H1 (cell line): ENCODE measurements around the gene MAP2K5. TPM values are rescaled to one million over a fixed set of nuclear protein-coding genes. Genes with fewer than 3 reads are reported as not detected.

Experiments used
- CTCF ChIA-PET: fragments of 300-600 bp; sonication (Branson Sonifier 250); formaldehyde crosslinking; loops from one replicate; lab custom pipeline; 2021; ENCODE audit not compliant: partially characterized antibody; lab: Charles Lee
- POLR2A ChIA-PET: fragments of 300-600 bp; sonication (Branson Sonifier 250); formaldehyde crosslinking; loops from one replicate; lab custom pipeline; 2021; ENCODE audit warnings: inconsistent platforms; ENCODE audit not compliant: partially characterized antibody; lab: Charles Lee
- DNase-seq, 2 experiments: peaks; one replicate each; pipeline versions ENCODE4 v3.0.0 to v3.0.0-alpha.2; 2010 to 2022; ENCODE audit warnings: low spot score in 2 of 2, low read depth in 1 of 2, mixed read lengths in 1 of 2
- FAIRE-seq: peaks from 2 replicates; lab custom pipeline; 2011; peaks lifted over from hg19 to GRCh38; lab: Jason Lieb, UNC
- H2AFZ ChIP-seq: 2 replicates; pipeline ENCODE4 v1.8.1; 2012; ENCODE audit warnings: low read length, inconsistent platforms
- H2AK5ac ChIP-seq: 2 replicates; pipeline ENCODE4 v1.6.1; 2013; ENCODE audit warnings: low read depth, low read length
- H2BK120ac ChIP-seq: replicated peaks from 2 replicates; pipeline ENCODE3; 2013; ENCODE audit warnings: low read depth, low read length, inconsistent platforms
- H2BK12ac ChIP-seq: 2 replicates; pipeline ENCODE4 v1.6.1; 2013; ENCODE audit warnings: low read depth, low read length
- H2BK15ac ChIP-seq: 2 replicates; pipeline ENCODE4 v1.6.1; 2013; ENCODE audit warnings: low read length
- H2BK20ac ChIP-seq: 2 replicates; pipeline ENCODE4 v1.6.1; 2013; ENCODE audit warnings: low read length
- H2BK5ac ChIP-seq: 2 replicates; pipeline ENCODE4 v1.6.1; 2013; ENCODE audit warnings: low read depth, low read length
- H3K14ac ChIP-seq: 2 replicates; pipeline ENCODE4 v1.6.1; 2013; ENCODE audit warnings: inconsistent platforms; ENCODE audit not compliant: insufficient read length
- H3K18ac ChIP-seq: 2 replicates; pipeline ENCODE4 v1.6.1; 2013; ENCODE audit warnings: low read length; ENCODE audit errors: extremely low read depth
- H3K23ac ChIP-seq: 2 replicates; pipeline ENCODE4 v1.6.1; 2013; ENCODE audit warnings: inconsistent platforms; ENCODE audit not compliant: insufficient read length
- H3K23me2 ChIP-seq: 2 replicates; pipeline ENCODE4 v1.6.1; 2013; ENCODE audit warnings: low read depth, low read length
- H3K27ac ChIP-seq: 2 replicates; pipeline ENCODE4 v1.6.1; 2011; ENCODE audit warnings: low read depth, low read length, inconsistent platforms
- H3K27me3 ChIP-seq, 4 experiments: replicated peaks in 1 of 4; 1 replicate in 1 of 4; 2 replicates in 3 of 4; pipeline versions ENCODE4 v1.6.1 to v1.8.1; 2011 to 2013; ENCODE audit warnings: low read length in 3 of 4, mild to moderate bottlenecking in 3 of 4, inconsistent platforms in 2 of 4, mixed read lengths in 2 of 4, moderate library complexity in 1 of 4; ENCODE audit not compliant: control insufficient read depth in 3 of 4, insufficient read depth in 3 of 4; ENCODE audit errors: extremely low read depth in 1 of 4
- H3K36me3 ChIP-seq, 4 experiments: 2 replicates each; pipeline versions ENCODE4 v1.6.1 to v1.8.1; 2011 to 2013; ENCODE audit warnings: mild to moderate bottlenecking in 4 of 4, low read length in 3 of 4, moderate library complexity in 2 of 4, control low read depth in 1 of 4, inconsistent platforms in 1 of 4; ENCODE audit not compliant: insufficient read depth in 4 of 4, control insufficient read depth in 2 of 4
- H3K4ac ChIP-seq: replicated peaks from 2 replicates; pipeline ENCODE3; 2013; ENCODE audit warnings: low read length, low read depth, mixed read lengths, inconsistent platforms; ENCODE audit not compliant: insufficient read length
- H3K4me1 ChIP-seq, 4 experiments: replicated peaks in 1 of 4; 1 replicate in 1 of 4; 2 replicates in 3 of 4; pipeline versions ENCODE4 v1.6.1 to v1.8.1; 2011 to 2013; ENCODE audit warnings: low read length in 3 of 4, inconsistent platforms in 2 of 4, mixed read lengths in 1 of 4; ENCODE audit not compliant: insufficient read depth in 4 of 4, control insufficient read depth in 3 of 4
- H3K4me2 ChIP-seq, 2 experiments: 2 replicates each; pipeline versions ENCODE4 v1.6.1 to v1.8.1; 2011 to 2013; ENCODE audit warnings: low read depth in 2 of 2, low read length in 2 of 2, control low read depth in 1 of 2, inconsistent platforms in 1 of 2, mild to moderate bottlenecking in 1 of 2; ENCODE audit not compliant: insufficient read depth in 1 of 2
- H3K4me3 ChIP-seq, 4 experiments: fragments of 200-600, 300-600 bp in 1 of 4; sonication (generic), shearing (Covaris generic), sonication (Bioruptor Twin) in 1 of 4; 2 replicates each; pipeline versions ENCODE4 v1.5.1 to v1.8.1; 2011 to 2016; ENCODE audit warnings: low read length in 4 of 4, low read depth in 3 of 4, control low read depth in 2 of 4, inconsistent platforms in 2 of 4, mild to moderate bottlenecking in 2 of 4, mixed read lengths in 1 of 4, moderate library complexity in 1 of 4; ENCODE audit not compliant: insufficient read depth in 2 of 4; ENCODE audit errors: extremely low read depth in 1 of 4
- H3K56ac ChIP-seq: replicated peaks from 2 replicates; pipeline ENCODE3; 2013; ENCODE audit warnings: low read depth, mild to moderate bottlenecking, mixed read lengths, low read length, inconsistent platforms; ENCODE audit not compliant: insufficient read length
- H3K79me1 ChIP-seq: 2 replicates; pipeline ENCODE4 v1.6.1; 2013; ENCODE audit warnings: low read depth, low read length, control low read depth
- H3K79me2 ChIP-seq, 2 experiments: 2 replicates each; pipeline versions ENCODE4 v1.6.1 to v1.8.1; 2012 to 2013; ENCODE audit warnings: low read length in 2 of 2, mild to moderate bottlenecking in 2 of 2, inconsistent platforms in 1 of 2; ENCODE audit not compliant: insufficient read depth in 2 of 2, control insufficient read depth in 1 of 2
- H3K9ac ChIP-seq, 4 experiments: replicated peaks in 1 of 4; 1 replicate in 1 of 4; 2 replicates in 3 of 4; pipeline versions ENCODE4 v1.6.1 to v1.8.1; 2011 to 2013; ENCODE audit warnings: low read depth in 3 of 4, low read length in 3 of 4, control low read depth in 2 of 4, mild to moderate bottlenecking in 2 of 4, moderate library complexity in 2 of 4, inconsistent platforms in 1 of 4; ENCODE audit errors: extremely low read depth in 1 of 4
- H3K9me3 ChIP-seq, 2 experiments: 2 replicates each; pipeline versions ENCODE4 v1.6.1 to v1.8.1; 2012 to 2013; ENCODE audit warnings: mild to moderate bottlenecking in 2 of 2, moderate library complexity in 2 of 2, control low read depth in 1 of 2, inconsistent platforms in 1 of 2, low read depth in 1 of 2, low read length in 1 of 2, mixed read lengths in 1 of 2; ENCODE audit not compliant: insufficient read depth in 2 of 2
- H4K20me1 ChIP-seq, 2 experiments: replicated peaks in 1 of 2; 2 replicates each; pipeline versions ENCODE3 to v1.8.1; 2011 to 2013; ENCODE audit warnings: inconsistent platforms in 2 of 2, low read length in 2 of 2, mild to moderate bottlenecking in 1 of 2; ENCODE audit not compliant: insufficient read depth in 2 of 2, control insufficient read depth in 1 of 2
- H4K5ac ChIP-seq: 2 replicates; pipeline ENCODE4 v1.6.1; 2013; ENCODE audit warnings: low read length, low read depth, mixed read lengths, inconsistent platforms; ENCODE audit not compliant: insufficient read length
- H4K8ac ChIP-seq: 2 replicates; pipeline ENCODE4 v1.8.0; 2013; ENCODE audit warnings: mild to moderate bottlenecking, moderate library complexity, low read length, inconsistent platforms; ENCODE audit not compliant: insufficient read depth; ENCODE audit errors: extremely low read depth
- H4K91ac ChIP-seq: replicated peaks from 2 replicates; pipeline ENCODE3; 2013; ENCODE audit warnings: low read length, mixed read lengths, inconsistent platforms; ENCODE audit not compliant: insufficient read length
- CBX8 ChIP-seq: fragments of 300-800, 300-1000 bp; sonication (generic); IDR thresholded peaks from 2 replicates; pipeline ENCODE4 v1.7.1; 2016; ENCODE audit warnings: low read depth, low read length, borderline replicate concordance
- CTBP2 ChIP-seq: IDR thresholded peaks from 2 replicates; pipeline ENCODE4 v1.7.0; 2011; ENCODE audit warnings: borderline replicate concordance, mild to moderate bottlenecking, moderate library complexity, mixed read lengths, low read length; ENCODE audit not compliant: insufficient read depth, insufficient read length
- EZH2 ChIP-seq: fragments of 200-600 bp; sonication (generic); IDR thresholded peaks from 2 replicates; pipeline ENCODE4 v1.7.1; 2012; ENCODE audit warnings: low read depth, mild to moderate bottlenecking, moderate library complexity, low read length, inconsistent platforms; ENCODE audit not compliant: severe bottlenecking
- JUN ChIP-seq: IDR thresholded peaks from 2 replicates; pipeline ENCODE4 v1.6.1; 2011; ENCODE audit warnings: low read depth, mild to moderate bottlenecking, improper control_type of control experiment, low read length
- KDM4A ChIP-seq: IDR thresholded peaks from one replicate; pipeline ENCODE4 v1.7.1; 2012; ENCODE audit warnings: low read depth, mild to moderate bottlenecking, moderate library complexity, low read length, inconsistent platforms; ENCODE audit not compliant: severe bottlenecking
- RNF2 ChIP-seq: fragments of 200-900, 300-1000 bp; sonication (generic); IDR thresholded peaks from 2 replicates; pipeline ENCODE4 v1.7.1; 2016; ENCODE audit warnings: borderline replicate concordance, low read depth, mild to moderate bottlenecking, antibody characterized with exemption, low read length; ENCODE audit not compliant: poor library complexity, severe bottlenecking; ENCODE audit errors: missing control alignments
- SP4 ChIP-seq: IDR thresholded peaks from 2 replicates; pipeline ENCODE4 v1.6.1; 2012; ENCODE audit warnings: low read length, inconsistent platforms
- SUZ12 ChIP-seq: fragments of 200-600 bp; sonication (generic); IDR thresholded peaks from 2 replicates; pipeline ENCODE4 v1.6.1; 2012; ENCODE audit warnings: mild to moderate bottlenecking, inconsistent platforms, low read length, moderate library complexity, mixed read lengths
- WGBS, 2 experiments: shearing (Covaris generic) in 1 of 2; methylation state at CpG; one replicate each; pipeline versions ENCODE4 v1.1.6 to v1.1.7; 2013 to 2015; ENCODE audit warnings: low lambda C conversion rate in 2 of 2, mixed read lengths in 2 of 2, inconsistent platforms in 1 of 2, low coverage in 1 of 2, missing lambda C conversion rate in 1 of 2; ENCODE audit not compliant: insufficient replicate concordance in 2 of 2, insufficient coverage in 1 of 2, insufficient read length in 1 of 2; ENCODE audit errors: extremely low coverage in 1 of 2, missing lambda C conversion rate in 1 of 2; 5-methylcytosine and 5-hydroxymethylcytosine counted together
- polyA plus RNA-seq, 7 experiments: library from polyadenylated mRNA; depleted of rRNA in 3 of 7; stranded (reverse) in 5 of 7; unstranded in 2 of 7; fragments of >200 nt in 5 of 7; fragments of 200-250 nt in 2 of 7; gene quantifications; 1 replicate in 5 of 7; 2 replicates in 1 of 7; 4 replicates in 1 of 7; pipeline versions ENCODE4 v1.2.1 to v1.2.3, GENCODE V29; 2011 to 2013; ENCODE audit warnings: missing spikeins in 2 of 7, mixed read lengths in 2 of 7
- total RNA-seq: library from RNA; stranded (reverse); fragmentation: NEBNext Ultra II Directional; extraction: Animal tissue kit (Norgen Biotek cat#: 25700); gene quantifications from 2 replicates; pipeline ENCODE4 v1.2.1, GENCODE V29; 2021

MAP2K5 gene
- total and polyA plus RNA-seq, 2 of the 8 experiments (the other 6 are each of a cell fraction or from before 2014, with no cell fraction given): 4.4 to 15.8 TPM

GRCh38 chr15:67821784-67822440 is 279.4 kb downstream of the MAP2K5 start:
- H3K4me1 ChIP-seq: peaks cover 2 to 51% (median 37%) of the 10 kb centered on the region in 4 experiments
- H2AFZ ChIP-seq: no peak overlapping the region
- H3K9ac ChIP-seq: no peak overlapping the region
- no peak overlapping the region for H4K8ac ChIP-seq
- CTCF ChIA-PET: interaction anchor here (0.6 to 1.4 kb wide), 7 partner anchors 10 to 365 kb away, joined by 3 to 4 read pairs (median 3); no protein-coding TSS in a partner anchor
- no peak for DNase-seq
- no peak overlapping the region for H2BK120ac ChIP-seq
- no peak overlapping the region for H3K4ac ChIP-seq
- H4K91ac ChIP-seq: no peak overlapping the region
- H3K14ac ChIP-seq: no peak overlapping the region
- no peak overlapping the region for H4K5ac ChIP-seq
- no peaks in the 10 kb centered on the region for H3K79me2 ChIP-seq
- no peak overlapping the region for H2AK5ac ChIP-seq
- FAIRE-seq: no peak
- H3K56ac ChIP-seq: no peak overlapping the region
- TF ChIP-seq JUN (no peak), RNF2 (peak; percentile 82), CTBP2 (peak; percentile 23), KDM4A (peak; percentile 24), SP4 (no peak), EZH2 (peak; percentile 59), CBX8 (0 out of 2 replicates have a peak, but pooled peaks have one; percentile 24), SUZ12 (peak; percentile 66)
- TF ChIP-seq, all 59 proteins: peak for 6
- Histone ChIP-seq H3K36me3 (peaks cover 0 to 10% (median 0%) of the 10 kb centered on the region in 4 experiments; a peak in 1 of 8 replicates), H3K18ac (no peak overlapping the region), H2BK15ac (no peak overlapping the region), H3K79me1 (no peaks in the 10 kb centered on the region), H3K4me3 (peak overlapping the region in 3 of 4 experiments; percentile 6 to 50 (median 19); a peak in 5 of 8 replicates), H4K20me1 (peaks cover 30 to 32% of the 10 kb centered on the region in 2 experiments), H3K4me2 (peak overlapping the region; percentile 69 to 73), H3K23ac (no peak overlapping the region), H2BK5ac (no peak overlapping the region), H3K27ac (no peak overlapping the region), H3K23me2 (peaks cover 11% of the 10 kb centered on the region; the same call in 1 of the 2 replicates), H2BK12ac (no peak overlapping the region), H3K9me3 (peaks cover 0 to 4% of the 10 kb centered on the region in 2 experiments; a peak in 1 of 4 replicates), H3K27me3 (peaks cover 81 to 94% (median 94%) of the 10 kb centered on the region in 4 experiments), H2BK20ac (no peak overlapping the region)
- WGBS, 2 experiments: 6% methylated on average over 36 of the region's 43 CpGs; no CpG with 5 or more reads in 1 of the 2 experiments
- POLR2A ChIA-PET: interaction anchor here (1.2 to 5.0 kb wide), 3 partner anchors 9 to 14 kb away, joined by 3 to 24 read pairs (median 5); no protein-coding TSS in a partner anchor
